HL-60 (cell line): ENCODE data around the gene TCP11L1.

ENCODE experiments used
- DNase-seq, 2 experiments: peaks; one replicate each; pipeline ENCODE4 v3.0.0-alpha.2; 2010 to 2020; ENCODE audit warnings: low read depth in 1 of 2, low spot score in 1 of 2
- H3K27ac ChIP-seq: fragments of 250-450 bp; sonication (Bioruptor Pico); replicated peaks from 2 replicates; pipeline ENCODE4 v1.5.1; 2020; ENCODE audit warnings: mild to moderate bottlenecking, moderate library complexity
- H3K27me3 ChIP-seq: fragments of 250-450 bp; sonication (Bioruptor Pico); 2 replicates; pipeline ENCODE4 v1.5.1; 2021; ENCODE audit warnings: mild to moderate bottlenecking, moderate library complexity; ENCODE audit not compliant: insufficient read depth, poor library complexity, severe bottlenecking
- H3K4me3 ChIP-seq: replicated peaks from 2 replicates; pipeline ENCODE4 v1.5.1; 2011; ENCODE audit warnings: mild to moderate bottlenecking, control low read depth, low read length; ENCODE audit not compliant: insufficient read depth
- GABPA ChIP-seq: IDR thresholded peaks from 2 replicates; pipeline ENCODE4 v1.6.1; 2012; ENCODE audit warnings: low read depth
- POLR2AphosphoS5 ChIP-seq: IDR thresholded peaks from 2 replicates; pipeline ENCODE4 v1.6.1; 2012; ENCODE audit warnings: low read depth
- REST ChIP-seq: IDR thresholded peaks from 2 replicates; pipeline ENCODE4 v1.6.1; 2012; ENCODE audit warnings: low read depth; ENCODE audit not compliant: insufficient replicate concordance
- SPI1 ChIP-seq: IDR thresholded peaks from 2 replicates; pipeline ENCODE4 v1.6.1; 2012; ENCODE audit warnings: low read depth, mild to moderate bottlenecking, borderline replicate concordance
- TF ChIP-seq, protein P1 (sequence below): IDR thresholded peaks from one replicate; pipeline ENCODE4 v1.5.1; 2011; ENCODE audit warnings: low read length, control low read depth, inconsistent platforms; ENCODE audit not compliant: insufficient read depth

Gene TCP11L1

DNA sequence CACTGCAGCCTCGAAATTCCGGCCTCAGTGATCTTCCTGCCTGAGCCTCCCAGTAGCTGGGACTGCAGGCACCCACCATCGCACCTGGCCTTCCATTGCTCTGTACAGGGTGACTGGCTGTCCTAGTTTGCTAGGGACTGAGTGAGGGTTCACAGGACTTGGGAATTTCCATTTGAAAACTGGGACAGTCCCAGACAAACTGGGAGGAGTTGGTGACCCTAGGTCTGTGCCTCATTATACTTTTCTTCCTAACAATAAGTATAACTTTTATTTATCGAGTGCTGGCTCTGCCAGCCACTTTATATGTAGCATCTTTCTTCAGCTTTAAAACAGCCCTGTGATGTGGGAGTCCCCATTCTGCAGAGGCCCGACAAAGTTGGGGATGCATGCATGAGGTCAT, 25.5 kb downstream of the TCP11L1 start:
- no peak for TF ChIP-seq SPI1
- TF ChIP-seq, protein P1, sequence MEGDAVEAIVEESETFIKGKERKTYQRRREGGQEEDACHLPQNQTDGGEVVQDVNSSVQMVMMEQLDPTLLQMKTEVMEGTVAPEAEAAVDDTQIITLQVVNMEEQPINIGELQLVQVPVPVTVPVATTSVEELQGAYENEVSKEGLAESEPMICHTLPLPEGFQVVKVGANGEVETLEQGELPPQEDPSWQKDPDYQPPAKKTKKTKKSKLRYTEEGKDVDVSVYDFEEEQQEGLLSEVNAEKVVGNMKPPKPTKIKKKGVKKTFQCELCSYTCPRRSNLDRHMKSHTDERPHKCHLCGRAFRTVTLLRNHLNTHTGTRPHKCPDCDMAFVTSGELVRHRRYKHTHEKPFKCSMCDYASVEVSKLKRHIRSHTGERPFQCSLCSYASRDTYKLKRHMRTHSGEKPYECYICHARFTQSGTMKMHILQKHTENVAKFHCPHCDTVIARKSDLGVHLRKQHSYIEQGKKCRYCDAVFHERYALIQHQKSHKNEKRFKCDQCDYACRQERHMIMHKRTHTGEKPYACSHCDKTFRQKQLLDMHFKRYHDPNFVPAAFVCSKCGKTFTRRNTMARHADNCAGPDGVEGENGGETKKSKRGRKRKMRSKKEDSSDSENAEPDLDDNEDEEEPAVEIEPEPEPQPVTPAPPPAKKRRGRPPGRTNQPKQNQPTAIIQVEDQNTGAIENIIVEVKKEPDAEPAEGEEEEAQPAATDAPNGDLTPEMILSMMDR = no peak
- TF ChIP-seq REST = no peak
- TF ChIP-seq POLR2AphosphoS5 = no peak
- TF ChIP-seq GABPA = no peak
- Histone ChIP-seq H3K27me3 (no peaks in the 10 kb centered on the region), H3K4me3 (no peak overlapping the region), H3K27ac (peak overlapping the region; percentile 61; the same call in 1 of the 2 replicates)
- DNase-seq = no peak

- TF ChIP-seq, protein P1 = peak; percentile 98
- TF ChIP-seq POLR2AphosphoS5 = no peak
- Histone ChIP-seq H3K27ac (no peak overlapping the region), H3K4me3 (no peak overlapping the region), H3K27me3 (no peaks in the 10 kb centered on the region)
- peak; percentile 37 to 73 for DNase-seq
These were observed 26.2 kb downstream of the TCP11L1 start for GRCh38 chr11:33065445-33066178.

- no peak for DNase-seq
- TF ChIP-seq GABPA (no peak), SPI1 (no peak), POLR2AphosphoS5 (no peak), REST (no peak)
- TF ChIP-seq, protein P1 = no peak
- Histone ChIP-seq H3K27me3 (no peaks in the 10 kb centered on the region), H3K27ac (no peak overlapping the region), H3K4me3 (no peak overlapping the region)
These were observed 27.9 kb downstream of the TCP11L1 start for GRCh38 chr11:33067294-33067693.
